Liver (tissue), 9 donors: ENCODE measurements around the gene DTD1. TPM values are rescaled to one million over a fixed set of nuclear protein-coding genes. Genes with fewer than 3 reads are reported as not detected.

ENCODE experiments used
- DNase-seq: peaks from one replicate; pipeline ENCODE4 v3.0.0-alpha.2; 2017; ENCODE audit warnings: low spot score
- H3K27ac ChIP-seq, 2 donors: one replicate each; pipeline ENCODE4 v1.7.0; 2013; ENCODE audit warnings: inconsistent platforms in 2 of 2, low read length in 2 of 2, control low read depth in 1 of 2, low read depth in 1 of 2, mild to moderate bottlenecking in 1 of 2
- H3K27me3 ChIP-seq, 4 donors: one replicate each; pipeline versions ENCODE4 v1.6.1 to v1.7.0; 2013; ENCODE audit warnings: low read length in 3 of 4, inconsistent platforms in 1 of 4, mild to moderate bottlenecking in 1 of 4, moderate library complexity in 1 of 4; ENCODE audit not compliant: control insufficient read depth in 4 of 4, insufficient read depth in 4 of 4
- H3K36me3 ChIP-seq, 4 donors: one replicate each; pipeline versions ENCODE4 v1.6.1 to v1.7.0; 2013; ENCODE audit warnings: low read length in 3 of 4, mild to moderate bottlenecking in 3 of 4, low read depth in 1 of 4, moderate library complexity in 1 of 4; ENCODE audit not compliant: control insufficient read depth in 4 of 4, insufficient read depth in 3 of 4
- H3K4me1 ChIP-seq, 4 donors: one replicate each; pipeline versions ENCODE4 v1.6.1 to v1.7.0; 2013; ENCODE audit warnings: low read length in 3 of 4, mild to moderate bottlenecking in 3 of 4, moderate library complexity in 1 of 4; ENCODE audit not compliant: control insufficient read depth in 4 of 4, insufficient read depth in 4 of 4
- H3K4me3 ChIP-seq, 3 donors: one replicate each; pipeline versions ENCODE4 v1.6.1 to v1.7.0; 2013; ENCODE audit warnings: low read length in 3 of 3, control low read depth in 1 of 3, low read depth in 1 of 3, mild to moderate bottlenecking in 1 of 3
- H3K9ac ChIP-seq, 2 donors: one replicate each; pipeline ENCODE4 v1.7.0; 2013; ENCODE audit warnings: low read length in 2 of 2, mild to moderate bottlenecking in 2 of 2, moderate library complexity in 2 of 2, control low read depth in 1 of 2, low read depth in 1 of 2
- H3K9me3 ChIP-seq, 4 donors: one replicate each; pipeline versions ENCODE4 v1.6.1 to v1.7.0; 2013; ENCODE audit warnings: low read length in 3 of 4; ENCODE audit not compliant: control insufficient read depth in 4 of 4
- EGR1 ChIP-seq, 2 donors: IDR thresholded peaks; 2 replicates each; pipeline ENCODE4 v1.6.1; 2016 to 2018; ENCODE audit warnings: antibody characterized with exemption in 2 of 2, low read depth in 2 of 2
- FOXA1 ChIP-seq: IDR thresholded peaks from 2 replicates; pipeline ENCODE4 v1.6.1; 2016; ENCODE audit warnings: antibody characterized with exemption
- FOXA2 ChIP-seq: IDR thresholded peaks from 2 replicates; pipeline ENCODE4 v1.6.1; 2016; ENCODE audit warnings: antibody characterized with exemption
- HNF4A ChIP-seq, 2 donors: conservative IDR thresholded peaks; 2 replicates each; pipeline ENCODE4 v1.6.1; 2016; ENCODE audit warnings: antibody characterized with exemption in 2 of 2, mild to moderate bottlenecking in 2 of 2
- HNF4G ChIP-seq: IDR thresholded peaks from 2 replicates; pipeline ENCODE4 v1.6.1; 2016; ENCODE audit warnings: antibody characterized with exemption
- JUND ChIP-seq, 2 donors: IDR thresholded peaks; 2 replicates each; pipeline ENCODE4 v1.6.1; 2016; ENCODE audit warnings: antibody characterized with exemption in 2 of 2
- RAD21 ChIP-seq, 2 donors: IDR thresholded peaks; 2 replicates each; pipeline ENCODE4 v1.6.1; 2016; ENCODE audit warnings: antibody characterized with exemption in 2 of 2, mild to moderate bottlenecking in 2 of 2
- WGBS: extraction: QIAGEN DNeasy Blood & Tissue Kit; methylation state at CpG from one replicate; pipeline ENCODE4 v1.1.7; 2013; 5-methylcytosine and 5-hydroxymethylcytosine counted together
- polyA plus RNA-seq, 2 donors: library from polyadenylated mRNA; stranded (reverse) in 1 of 2; unstranded in 1 of 2; fragments of 200-250 nt in 1 of 2; fragments of >200 nt in 1 of 2; fragmentation: Nextera tagmentation in 1 of 2; extraction: Ambion mirVana in 1 of 2; gene quantifications; one replicate each; pipeline versions ENCODE4 v1.2.1 to v1.2.3, GENCODE V29; 2013 to 2015
- total RNA-seq, 2 donors: library from RNA; depleted of rRNA; stranded (reverse); fragments of >200 nt; gene quantifications; one replicate each; pipeline ENCODE4 v1.2.3, GENCODE V29; 2014
- TF ChIP-seq, protein P1 (sequence below): IDR thresholded peaks from 2 replicates; pipeline ENCODE4 v1.6.1; 2016; ENCODE audit warnings: antibody characterized with exemption, mild to moderate bottlenecking
- TF ChIP-seq, protein P2 (sequence below): IDR thresholded peaks from 2 replicates; pipeline ENCODE4 v1.6.1; 2016; ENCODE audit warnings: antibody characterized with exemption
- TF ChIP-seq, protein P3 (sequence below): fragments of 150-350 bp; IDR thresholded peaks from 2 replicates; pipeline ENCODE4 v1.5.1; 2017; ENCODE audit warnings: improper control_type of control experiment, low read depth, low read length; ENCODE audit not compliant: missing input control
- TF ChIP-seq, protein P4 (sequence below): IDR thresholded peaks from 2 replicates; pipeline ENCODE4 v1.6.1; 2016; ENCODE audit warnings: antibody characterized with exemption
- TF ChIP-seq, protein P5 (sequence below): IDR thresholded peaks from 2 replicates; pipeline ENCODE4 v1.6.1; 2016; ENCODE audit warnings: antibody characterized with exemption
- donor health status: healthy.
- donor health status: healthy.
- donor health status: healthy.
- donor health status: healthy.
- donor health status: healthy.

The DTD1 gene
- total and polyA plus RNA-seq, 4 donors = 7.8 to 11.3 (median 10.1) TPM

DNA sequence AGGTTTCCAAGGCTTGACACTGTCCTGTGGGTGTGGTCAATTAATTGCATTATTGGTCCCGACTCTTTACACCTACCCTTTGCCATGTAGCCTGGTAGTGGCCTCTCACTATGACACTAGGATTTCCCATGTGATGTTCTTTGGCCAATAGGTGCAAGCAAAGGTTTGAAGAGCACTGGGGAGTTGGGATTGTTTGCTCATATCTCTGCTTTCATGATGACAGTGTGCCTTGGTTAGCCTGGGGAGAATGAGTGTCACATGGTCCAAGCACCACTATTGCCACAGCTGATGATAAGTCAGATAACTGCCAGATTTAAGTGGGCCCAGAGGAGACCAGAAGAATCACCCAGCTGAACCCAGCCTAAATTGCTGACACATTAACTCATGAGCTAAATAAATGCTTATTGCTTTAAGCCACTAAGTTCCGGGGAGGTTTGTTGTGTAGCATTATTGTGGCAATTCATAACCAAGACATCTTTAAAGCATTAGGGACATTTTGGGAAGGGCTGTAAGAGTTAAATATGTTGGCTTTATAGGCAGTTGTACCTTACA, 208.5 kb downstream of the DTD1 start (continued):
- TF ChIP-seq, protein P1, sequence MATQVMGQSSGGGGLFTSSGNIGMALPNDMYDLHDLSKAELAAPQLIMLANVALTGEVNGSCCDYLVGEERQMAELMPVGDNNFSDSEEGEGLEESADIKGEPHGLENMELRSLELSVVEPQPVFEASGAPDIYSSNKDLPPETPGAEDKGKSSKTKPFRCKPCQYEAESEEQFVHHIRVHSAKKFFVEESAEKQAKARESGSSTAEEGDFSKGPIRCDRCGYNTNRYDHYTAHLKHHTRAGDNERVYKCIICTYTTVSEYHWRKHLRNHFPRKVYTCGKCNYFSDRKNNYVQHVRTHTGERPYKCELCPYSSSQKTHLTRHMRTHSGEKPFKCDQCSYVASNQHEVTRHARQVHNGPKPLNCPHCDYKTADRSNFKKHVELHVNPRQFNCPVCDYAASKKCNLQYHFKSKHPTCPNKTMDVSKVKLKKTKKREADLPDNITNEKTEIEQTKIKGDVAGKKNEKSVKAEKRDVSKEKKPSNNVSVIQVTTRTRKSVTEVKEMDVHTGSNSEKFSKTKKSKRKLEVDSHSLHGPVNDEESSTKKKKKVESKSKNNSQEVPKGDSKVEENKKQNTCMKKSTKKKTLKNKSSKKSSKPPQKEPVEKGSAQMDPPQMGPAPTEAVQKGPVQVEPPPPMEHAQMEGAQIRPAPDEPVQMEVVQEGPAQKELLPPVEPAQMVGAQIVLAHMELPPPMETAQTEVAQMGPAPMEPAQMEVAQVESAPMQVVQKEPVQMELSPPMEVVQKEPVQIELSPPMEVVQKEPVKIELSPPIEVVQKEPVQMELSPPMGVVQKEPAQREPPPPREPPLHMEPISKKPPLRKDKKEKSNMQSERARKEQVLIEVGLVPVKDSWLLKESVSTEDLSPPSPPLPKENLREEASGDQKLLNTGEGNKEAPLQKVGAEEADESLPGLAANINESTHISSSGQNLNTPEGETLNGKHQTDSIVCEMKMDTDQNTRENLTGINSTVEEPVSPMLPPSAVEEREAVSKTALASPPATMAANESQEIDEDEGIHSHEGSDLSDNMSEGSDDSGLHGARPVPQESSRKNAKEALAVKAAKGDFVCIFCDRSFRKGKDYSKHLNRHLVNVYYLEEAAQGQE = no peak
- TF ChIP-seq RAD21 (IDR thresholded peaks at IDR 0.05) (no peak), JUND (IDR thresholded peaks at IDR 0.05) (no peak), FOXA1 (no peak)
- TF ChIP-seq, protein P2, sequence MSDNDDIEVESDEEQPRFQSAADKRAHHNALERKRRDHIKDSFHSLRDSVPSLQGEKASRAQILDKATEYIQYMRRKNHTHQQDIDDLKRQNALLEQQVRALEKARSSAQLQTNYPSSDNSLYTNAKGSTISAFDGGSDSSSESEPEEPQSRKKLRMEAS = no peak

DNA sequence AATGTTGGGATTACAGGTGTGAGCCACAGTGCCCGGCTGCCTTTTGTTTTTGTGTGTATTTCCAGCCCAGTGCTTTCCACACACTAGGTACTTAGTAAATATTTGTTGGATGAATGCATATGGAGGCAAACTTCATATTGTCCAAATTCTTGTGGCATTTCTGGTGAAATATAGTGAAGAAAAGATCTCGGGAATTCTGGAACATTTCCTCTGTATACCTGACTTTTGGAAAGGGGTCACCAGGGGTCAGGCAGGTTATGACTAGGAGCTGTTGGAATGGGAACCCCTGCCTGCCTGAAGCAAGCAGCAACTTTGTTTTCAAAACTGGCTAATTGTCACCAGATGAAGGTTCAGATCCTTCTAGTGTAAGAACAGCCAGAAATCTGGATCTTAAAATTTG, 213.7 kb downstream of the DTD1 start:
- no peak overlapping the region for H3K27ac ChIP-seq
- H3K4me3 ChIP-seq = no peak overlapping the region
- peaks cover 0 to under 1% (median 0%) of the 10 kb centered on the region in 4 donors for H3K9me3 ChIP-seq
- H3K4me1 ChIP-seq = no peaks in the 10 kb centered on the region
- no peak overlapping the region for H3K9ac ChIP-seq
- TF ChIP-seq EGR1 (IDR thresholded peaks at IDR 0.05; ENCODE audit: low read depth in 2 of 2) = no peak
- no peak for TF ChIP-seq HNF4G
- no peak for TF ChIP-seq FOXA1
- TF ChIP-seq FOXA2 = no peak
- TF ChIP-seq, protein P2 = no peak
- TF ChIP-seq, protein P3, sequence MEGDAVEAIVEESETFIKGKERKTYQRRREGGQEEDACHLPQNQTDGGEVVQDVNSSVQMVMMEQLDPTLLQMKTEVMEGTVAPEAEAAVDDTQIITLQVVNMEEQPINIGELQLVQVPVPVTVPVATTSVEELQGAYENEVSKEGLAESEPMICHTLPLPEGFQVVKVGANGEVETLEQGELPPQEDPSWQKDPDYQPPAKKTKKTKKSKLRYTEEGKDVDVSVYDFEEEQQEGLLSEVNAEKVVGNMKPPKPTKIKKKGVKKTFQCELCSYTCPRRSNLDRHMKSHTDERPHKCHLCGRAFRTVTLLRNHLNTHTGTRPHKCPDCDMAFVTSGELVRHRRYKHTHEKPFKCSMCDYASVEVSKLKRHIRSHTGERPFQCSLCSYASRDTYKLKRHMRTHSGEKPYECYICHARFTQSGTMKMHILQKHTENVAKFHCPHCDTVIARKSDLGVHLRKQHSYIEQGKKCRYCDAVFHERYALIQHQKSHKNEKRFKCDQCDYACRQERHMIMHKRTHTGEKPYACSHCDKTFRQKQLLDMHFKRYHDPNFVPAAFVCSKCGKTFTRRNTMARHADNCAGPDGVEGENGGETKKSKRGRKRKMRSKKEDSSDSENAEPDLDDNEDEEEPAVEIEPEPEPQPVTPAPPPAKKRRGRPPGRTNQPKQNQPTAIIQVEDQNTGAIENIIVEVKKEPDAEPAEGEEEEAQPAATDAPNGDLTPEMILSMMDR = no peak
- TF ChIP-seq, protein P4, sequence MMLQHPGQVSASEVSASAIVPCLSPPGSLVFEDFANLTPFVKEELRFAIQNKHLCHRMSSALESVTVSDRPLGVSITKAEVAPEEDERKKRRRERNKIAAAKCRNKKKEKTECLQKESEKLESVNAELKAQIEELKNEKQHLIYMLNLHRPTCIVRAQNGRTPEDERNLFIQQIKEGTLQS = no peak
- no peak for TF ChIP-seq HNF4A (conservative IDR thresholded peaks at IDR 0.05)
- 78% methylated on average over 2 of the region's 2 CpGs for WGBS
- H3K27me3 ChIP-seq = peaks cover 0 to 7% (median 0%) of the 10 kb centered on the region in 4 donors
- no peaks in the 10 kb centered on the region for H3K36me3 ChIP-seq
- no peak for DNase-seq

DNA sequence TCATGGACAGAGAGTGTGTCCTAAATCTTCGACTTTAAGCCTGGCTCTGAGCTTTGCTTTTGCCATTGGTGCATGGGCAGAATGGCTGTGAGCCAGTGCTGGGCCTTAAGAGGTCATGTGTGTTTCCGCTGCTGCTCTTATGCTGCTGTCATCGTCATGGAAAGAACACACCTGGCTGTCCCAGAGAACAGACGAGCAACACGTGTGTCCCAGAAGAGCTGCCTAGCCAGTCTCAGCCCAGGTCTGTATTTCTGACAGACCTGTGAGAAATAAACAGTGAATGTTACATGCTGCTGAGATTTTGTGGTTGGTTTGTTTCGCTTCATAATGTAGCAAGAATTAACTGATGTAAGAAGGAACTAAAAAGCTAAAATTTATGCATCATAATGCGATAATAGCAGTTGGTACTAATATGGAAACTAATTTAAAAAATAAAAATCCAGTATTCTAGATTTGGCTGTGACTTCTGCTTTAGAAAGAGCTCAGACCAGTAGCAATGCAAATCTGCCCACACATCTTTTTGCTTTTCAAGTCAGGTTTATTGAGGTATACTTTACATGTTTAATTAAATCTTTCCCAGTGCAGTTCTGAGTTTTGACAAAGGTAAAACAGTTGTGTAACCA, 214.3 kb downstream of the DTD1 start:
- no peak overlapping the region for H3K9ac ChIP-seq
- peaks cover 0 to 7% (median 0%) of the 10 kb centered on the region in 4 donors for H3K27me3 ChIP-seq
- DNase-seq = no peak
- H3K9me3 ChIP-seq = no peaks in the 10 kb centered on the region
- no peak overlapping the region for H3K27ac ChIP-seq
- H3K4me1 ChIP-seq = no peaks in the 10 kb centered on the region
- TF ChIP-seq, protein P5, sequence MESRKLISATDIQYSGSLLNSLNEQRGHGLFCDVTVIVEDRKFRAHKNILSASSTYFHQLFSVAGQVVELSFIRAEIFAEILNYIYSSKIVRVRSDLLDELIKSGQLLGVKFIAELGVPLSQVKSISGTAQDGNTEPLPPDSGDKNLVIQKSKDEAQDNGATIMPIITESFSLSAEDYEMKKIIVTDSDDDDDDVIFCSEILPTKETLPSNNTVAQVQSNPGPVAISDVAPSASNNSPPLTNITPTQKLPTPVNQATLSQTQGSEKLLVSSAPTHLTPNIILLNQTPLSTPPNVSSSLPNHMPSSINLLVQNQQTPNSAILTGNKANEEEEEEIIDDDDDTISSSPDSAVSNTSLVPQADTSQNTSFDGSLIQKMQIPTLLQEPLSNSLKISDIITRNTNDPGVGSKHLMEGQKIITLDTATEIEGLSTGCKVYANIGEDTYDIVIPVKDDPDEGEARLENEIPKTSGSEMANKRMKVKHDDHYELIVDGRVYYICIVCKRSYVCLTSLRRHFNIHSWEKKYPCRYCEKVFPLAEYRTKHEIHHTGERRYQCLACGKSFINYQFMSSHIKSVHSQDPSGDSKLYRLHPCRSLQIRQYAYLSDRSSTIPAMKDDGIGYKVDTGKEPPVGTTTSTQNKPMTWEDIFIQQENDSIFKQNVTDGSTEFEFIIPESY = no peak
- TF ChIP-seq FOXA2 = no peak
- TF ChIP-seq, protein P2 = no peak
- no peaks in the 10 kb centered on the region for H3K36me3 ChIP-seq
- no peak overlapping the region for H3K4me3 ChIP-seq
- WGBS = 78% methylated on average over 7 of the region's 7 CpGs
